Left ventricle myocardium inferior (tissue), 1 donor: ENCODE data around the gene ADAMTS2. TPM values are rescaled to one million over a fixed set of nuclear protein-coding genes. Genes with fewer than 3 reads are reported as not detected.
A peak's percentile ranks its signal among the peaks of the same experiment; 100 is the strongest.

Source experiments
- DNase-seq: peaks from one replicate; pipeline ENCODE4 v3.0.0-alpha.2; 2020
- H3K27ac ChIP-seq: fragments of 200-600 bp; replicated peaks from 2 replicates; pipeline ENCODE4 v1.8.0; 2021
- H3K27me3 ChIP-seq: fragments of 200-600 bp; 2 replicates; pipeline ENCODE4 v1.8.0; 2021; ENCODE audit warnings: low read depth
- H3K36me3 ChIP-seq: fragments of 200-600 bp; 2 replicates; pipeline ENCODE4 v1.8.0; 2021
- H3K4me1 ChIP-seq: fragments of 200-600 bp; 2 replicates; pipeline ENCODE4 v1.8.0; 2021
- H3K4me3 ChIP-seq: fragments of 200-600 bp; 2 replicates; pipeline ENCODE4 v1.8.0; 2021; ENCODE audit warnings: mild to moderate bottlenecking, moderate library complexity
- H3K9me3 ChIP-seq: fragments of 200-600 bp; replicated peaks from 2 replicates; pipeline ENCODE4 v1.8.0; 2021
- intact Hi-C: fragments of 100-400 bp; cut with micrococcal nuclease; formaldehyde crosslinking; loops from one replicate; pipeline ENCODE4 v1.11.0; 2022
- total RNA-seq: library from RNA; stranded (reverse); fragmentation: NEBNext Ultra II Directional; extraction: Animal tissue kit (Norgen Biotek cat#: 25700); gene quantifications from one replicate; pipeline ENCODE4 v1.2.1, GENCODE V29; 2021
- TF ChIP-seq, protein P1 (sequence below): fragments of 200-600 bp; IDR thresholded peaks from 2 replicates; pipeline ENCODE4 v1.8.0; 2021; ENCODE audit warnings: antibody characterized with exemption, mild to moderate bottlenecking, borderline replicate concordance
- donor health status: DM: no; HTN: yes; CAD: no; lungs with severe emphysema.

Gene ADAMTS2
- total RNA-seq, 1 donor from 2014 or later, result 4.6 TPM

DNA sequence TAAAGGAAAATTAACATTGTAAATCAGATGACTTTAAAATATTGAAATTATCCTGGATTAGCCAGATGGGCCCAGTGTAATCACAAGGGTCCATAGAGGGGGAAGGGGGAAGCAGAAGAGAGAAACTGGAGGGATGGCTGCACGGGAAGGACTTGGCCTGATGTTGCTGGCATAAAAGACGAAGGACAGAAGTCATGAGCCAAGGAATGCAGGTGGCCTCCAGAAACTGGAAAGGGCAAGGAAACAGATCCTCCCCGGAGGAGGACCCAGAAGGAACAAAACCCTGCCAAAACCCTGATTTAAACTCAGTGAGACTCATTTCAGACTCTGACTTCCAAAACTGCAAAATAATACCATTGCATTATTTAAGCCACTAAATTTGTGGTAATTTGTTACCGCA lies 100.2 kb downstream of the ADAMTS2 start:
- intact Hi-C loops, result no loop called here
- H3K4me3 ChIP-seq, result no peak overlapping the region
- DNase-seq, result no peak

GRCh38 chr5:179244044-179244443 lies 101.2 kb downstream of the ADAMTS2 start:
- Histone ChIP-seq H3K4me3 (no peak overlapping the region), H3K27me3 (peaks cover 27% of the 10 kb centered on the region), H3K4me1 (peaks cover 15% of the 10 kb centered on the region), H3K27ac (peak overlapping the region; percentile 42), H3K36me3 (no peaks in the 10 kb centered on the region), H3K9me3 (peaks cover 35% of the 10 kb centered on the region)
- TF ChIP-seq, protein P1, sequence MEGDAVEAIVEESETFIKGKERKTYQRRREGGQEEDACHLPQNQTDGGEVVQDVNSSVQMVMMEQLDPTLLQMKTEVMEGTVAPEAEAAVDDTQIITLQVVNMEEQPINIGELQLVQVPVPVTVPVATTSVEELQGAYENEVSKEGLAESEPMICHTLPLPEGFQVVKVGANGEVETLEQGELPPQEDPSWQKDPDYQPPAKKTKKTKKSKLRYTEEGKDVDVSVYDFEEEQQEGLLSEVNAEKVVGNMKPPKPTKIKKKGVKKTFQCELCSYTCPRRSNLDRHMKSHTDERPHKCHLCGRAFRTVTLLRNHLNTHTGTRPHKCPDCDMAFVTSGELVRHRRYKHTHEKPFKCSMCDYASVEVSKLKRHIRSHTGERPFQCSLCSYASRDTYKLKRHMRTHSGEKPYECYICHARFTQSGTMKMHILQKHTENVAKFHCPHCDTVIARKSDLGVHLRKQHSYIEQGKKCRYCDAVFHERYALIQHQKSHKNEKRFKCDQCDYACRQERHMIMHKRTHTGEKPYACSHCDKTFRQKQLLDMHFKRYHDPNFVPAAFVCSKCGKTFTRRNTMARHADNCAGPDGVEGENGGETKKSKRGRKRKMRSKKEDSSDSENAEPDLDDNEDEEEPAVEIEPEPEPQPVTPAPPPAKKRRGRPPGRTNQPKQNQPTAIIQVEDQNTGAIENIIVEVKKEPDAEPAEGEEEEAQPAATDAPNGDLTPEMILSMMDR, result no peak
- intact Hi-C loops, result no loop called here
- no peak for DNase-seq

More for the DNA sequence above, 100.2 kb downstream of the ADAMTS2 start:
- Histone ChIP-seq H3K27me3 (peaks cover 18% of the 10 kb centered on the region), H3K36me3 (no peaks in the 10 kb centered on the region), H3K4me1 (peaks cover 15% of the 10 kb centered on the region), H3K9me3 (peaks cover 35% of the 10 kb centered on the region), H3K27ac (no peak overlapping the region)
- TF ChIP-seq, protein P1, result no peak

DNA sequence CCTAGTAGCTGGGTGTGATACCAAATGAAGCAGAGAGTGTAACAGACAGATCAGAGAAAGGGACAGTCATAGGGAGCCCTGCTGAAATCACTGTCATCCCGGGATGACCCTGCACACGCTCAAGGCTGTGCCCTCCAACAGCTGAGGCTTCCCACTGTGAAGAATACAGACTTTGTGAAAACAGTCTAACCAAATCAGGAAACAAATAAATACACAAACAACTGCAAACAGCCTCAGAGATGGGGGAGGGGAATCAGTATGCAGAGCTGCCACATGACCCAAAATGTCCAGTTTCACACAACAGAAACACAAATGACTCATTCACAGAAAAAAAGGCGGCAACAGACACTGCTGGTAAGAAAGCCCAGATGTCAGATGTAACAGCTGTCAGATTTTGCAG lies 101.9 kb downstream of the ADAMTS2 start:
- intact Hi-C loops, result no loop called here
- peaks cover 34% of the 10 kb centered on the region for H3K27me3 ChIP-seq
- peaks cover 32% of the 10 kb centered on the region for H3K9me3 ChIP-seq
- no peak overlapping the region for H3K4me3 ChIP-seq
- H3K27ac ChIP-seq, result peak overlapping the region; percentile 42
- H3K36me3 ChIP-seq, result no peaks in the 10 kb centered on the region
- DNase-seq, result no peak
- peaks cover 15% of the 10 kb centered on the region for H3K4me1 ChIP-seq
- TF ChIP-seq, protein P1, result no peak

DNA sequence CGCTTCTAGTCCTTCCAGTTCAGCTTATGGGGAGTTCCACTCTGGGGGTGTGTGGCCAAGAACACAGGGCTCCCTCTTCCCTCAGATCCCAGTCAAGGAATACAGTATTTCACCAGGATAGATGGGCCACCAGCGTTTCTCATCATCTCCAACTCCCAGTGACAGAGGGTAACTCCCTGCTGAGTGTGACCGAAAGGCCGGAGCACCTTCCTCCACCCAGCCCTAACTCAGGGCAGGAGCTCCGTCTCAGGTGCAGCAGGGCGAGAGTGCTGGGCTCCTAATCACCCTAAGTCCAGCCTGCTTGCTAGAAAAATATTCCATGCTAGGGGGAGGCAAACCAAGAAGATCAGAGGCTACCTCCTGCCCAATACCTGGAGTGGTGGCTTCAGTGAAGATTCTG lies 102.6 kb downstream of the ADAMTS2 start:
- intact Hi-C loops, result no loop called here
- no peak for DNase-seq
- Histone ChIP-seq H3K9me3 (peaks cover 28% of the 10 kb centered on the region), H3K27me3 (peaks cover 41% of the 10 kb centered on the region), H3K27ac (peak overlapping the region; percentile 42), H3K4me3 (no peak overlapping the region), H3K36me3 (no peaks in the 10 kb centered on the region), H3K4me1 (peaks cover 15% of the 10 kb centered on the region)
- TF ChIP-seq, protein P1, result no peak

DNA sequence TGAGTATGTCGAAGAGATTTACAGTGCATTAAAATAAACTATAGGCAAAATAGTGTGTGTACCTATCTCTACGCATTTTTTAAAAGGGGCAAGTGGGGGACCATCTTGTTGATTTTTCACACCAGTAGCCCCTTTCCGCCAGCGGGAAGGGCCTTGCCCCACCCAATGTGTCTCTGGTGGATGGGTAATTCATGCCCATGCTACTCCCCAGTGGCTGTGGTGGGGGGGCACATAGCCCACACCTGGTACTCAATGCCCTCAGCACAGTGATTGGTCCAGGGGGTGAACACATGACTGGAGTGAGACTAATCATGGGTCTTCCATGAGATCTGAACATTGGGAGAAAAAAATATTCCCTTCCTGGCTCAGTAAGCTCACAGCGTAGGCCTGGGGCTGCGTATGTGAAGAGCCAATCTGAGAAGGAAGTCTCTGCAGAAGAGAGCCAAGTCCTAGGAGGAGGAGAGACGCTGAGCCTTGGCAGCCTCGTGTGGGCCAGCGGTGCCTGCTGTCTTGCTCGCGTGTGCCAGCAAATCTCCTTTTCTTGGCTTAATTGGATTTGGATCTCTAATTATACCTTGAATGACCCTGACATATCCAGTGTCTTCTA lies 103.4 kb downstream of the ADAMTS2 start:
- peaks cover 15% of the 10 kb centered on the region for H3K4me1 ChIP-seq
- H3K27ac ChIP-seq, result peak overlapping the region; percentile 42
- H3K27me3 ChIP-seq, result peaks cover 49% of the 10 kb centered on the region
- DNase-seq, result no peak
- TF ChIP-seq, protein P1, result no peak
- no peak overlapping the region for H3K4me3 ChIP-seq
- intact Hi-C loops, result no loop called here
- H3K9me3 ChIP-seq, result peaks cover 24% of the 10 kb centered on the region
- peaks cover 6% of the 10 kb centered on the region for H3K36me3 ChIP-seq
